Measurements from ENCODE around the gene ATP1A4. TPM values are rescaled to one million over a fixed set of nuclear protein-coding genes. Genes with fewer than 3 reads are reported as not detected.
A peak's percentile ranks its signal among the peaks of the same experiment; 100 is the strongest.

Gene ATP1A4
- total and polyA plus RNA-seq, 2 of the 8 experiments (the other 6 are each of a cell fraction or from before 2014, with no cell fraction given): 0.48 to 0.61 TPM

- Histone ChIP-seq H3K23ac (ENCODE audit: insufficient read length) (no peak overlapping the region), H2BK120ac (replicated peaks; ENCODE audit: low read depth, low read length) (no peak overlapping the region), H3K4me1 (replicated peaks in 1 of 4; ENCODE audit: control insufficient read depth in 3 of 4, insufficient read depth in 4 of 4, low read length in 3 of 4) (peaks cover 17 to 41% (median 20%) of the 10 kb centered on the region in 4 experiments), H3K9ac (replicated peaks in 1 of 4; ENCODE audit: extremely low read depth in 1 of 4, low read depth in 3 of 4, low read length in 3 of 4) (peak overlapping the region in 3 of 4 experiments; percentile 62 to 91 (median 65); a peak in 4 of 7 replicates), H4K8ac (ENCODE audit: extremely low read depth, insufficient read depth, low read length) (no peak overlapping the region), H2BK5ac (ENCODE audit: low read depth, low read length) (peak overlapping the region; percentile 86; the same call in 1 of the 2 replicates), H3K9me3 (ENCODE audit: insufficient read depth in 2 of 2, low read depth in 1 of 2, low read length in 1 of 2) (no peaks in the 10 kb centered on the region), H3K4ac (replicated peaks; ENCODE audit: insufficient read length, low read depth, low read length) (no peak overlapping the region), H2AFZ (ENCODE audit: low read length) (no peak overlapping the region), H3K79me2 (ENCODE audit: control insufficient read depth in 1 of 2, insufficient read depth in 2 of 2, low read length in 2 of 2) (peaks cover 8% of the 10 kb centered on the region in 2 experiments; a peak in 2 of 4 replicates), H4K20me1 (replicated peaks in 1 of 2; ENCODE audit: control insufficient read depth in 1 of 2, insufficient read depth in 2 of 2, low read length in 2 of 2) (peaks cover 0 to 13% of the 10 kb centered on the region in 2 experiments), H3K14ac (ENCODE audit: insufficient read length) (no peak overlapping the region), H2AK5ac (ENCODE audit: low read depth, low read length) (no peak overlapping the region), H4K5ac (ENCODE audit: insufficient read length, low read depth, low read length) (no peak overlapping the region), H2BK15ac (ENCODE audit: low read length) (0 out of 2 replicates have a peak overlapping the region, but pooled peaks have one; percentile 11), H3K56ac (replicated peaks; ENCODE audit: insufficient read length, low read depth, low read length) (peak overlapping the region; percentile 56), H3K27ac (ENCODE audit: low read depth, low read length) (no peak overlapping the region), H2BK12ac (ENCODE audit: low read depth, low read length) (peak overlapping the region; percentile 81; the same call in 1 of the 2 replicates), H3K27me3 (replicated peaks in 1 of 4; ENCODE audit: control insufficient read depth in 3 of 4, extremely low read depth in 1 of 4, insufficient read depth in 3 of 4, low read length in 3 of 4) (no peaks in the 10 kb centered on the region), H3K36me3 (ENCODE audit: control insufficient read depth in 2 of 4, insufficient read depth in 4 of 4, low read length in 3 of 4) (peaks cover 0 to 4% (median 0%) of the 10 kb centered on the region in 4 experiments; a peak in 2 of 8 replicates), H3K4me2 (ENCODE audit: insufficient read depth in 1 of 2, low read depth in 2 of 2, low read length in 2 of 2) (peak overlapping the region; percentile 93), H2BK20ac (ENCODE audit: low read length) (no peak overlapping the region), H3K23me2 (ENCODE audit: low read depth, low read length) (peaks cover 9% of the 10 kb centered on the region), H3K18ac (ENCODE audit: extremely low read depth, low read length) (no peak overlapping the region; the same call in 1 of the 2 replicates), H3K4me3 (ENCODE audit: extremely low read depth in 1 of 4, insufficient read depth in 2 of 4, low read depth in 3 of 4, low read length in 4 of 4) (peak overlapping the region; percentile 70 to 99 (median 86)), H3K79me1 (ENCODE audit: low read depth, low read length) (peaks cover 8% of the 10 kb centered on the region), H4K91ac (replicated peaks; ENCODE audit: insufficient read length, low read length) (no peak overlapping the region)
- DNase-seq (ENCODE audit: low read depth in 1 of 2, low spot score in 2 of 2): no peak
- ChIA-PET POLR2A (ENCODE audit: partially characterized antibody) (interaction anchor here (0.7 to 11.3 kb wide), 10 partner anchors 8 to 116 kb away, joined by 3 to 107 read pairs (median 4); partner anchors contain the start of genes CASQ1 and DCAF8), CTCF (ENCODE audit: partially characterized antibody) (interaction anchor here (1.1 to 20.4 kb wide), 5 partner anchors 14 to 105 kb away, joined by 3 to 257 read pairs (median 105); partner anchors contain the start of gene CASQ1)
- no peak for FAIRE-seq
- WGBS, 2 experiments (ENCODE audit: extremely low coverage in 1 of 2, insufficient coverage in 1 of 2, insufficient read length in 1 of 2, insufficient replicate concordance in 2 of 2, low coverage in 1 of 2, low lambda C conversion rate in 2 of 2, missing lambda C conversion rate in 1 of 2): 24% methylated on average over 9 of the region's 9 CpGs; no CpG with 5 or more reads in 1 of the 2 experiments
- TF ChIP-seq EP300 (IDR thresholded peaks at IDR 0.05; ENCODE audit: borderline replicate concordance in 1 of 2, low read depth in 2 of 2, low read length in 2 of 2) (no peak), BCL11A (IDR thresholded peaks at IDR 0.05; ENCODE audit: low read depth in 2 of 2, low read length in 2 of 2) (no peak), POLR2AphosphoS5 (IDR thresholded peaks at IDR 0.05; ENCODE audit: low read depth, low read length) (no peak), NANOG (IDR thresholded peaks at IDR 0.05; ENCODE audit: insufficient read depth, low read depth, low read length, poor library complexity, severe bottlenecking) (no peak), CREB1 (IDR thresholded peaks at IDR 0.05) (no peak), TEAD4 (IDR thresholded peaks at IDR 0.05; ENCODE audit: low read depth, low read length) (no peak), CTCF (IDR thresholded peaks at IDR 0.05; ENCODE audit: control extremely low read depth in 1 of 3, insufficient read depth in 1 of 3, low read depth in 1 of 3, low read length in 3 of 3) (no peak), RXRA (IDR thresholded peaks at IDR 0.05; ENCODE audit: insufficient read depth, low read depth, low read length) (no peak), POLR2A (IDR thresholded peaks at IDR 0.05; ENCODE audit: control extremely low read depth in 1 of 2, low read depth in 2 of 2, low read length in 2 of 2) (no peak), MAX (IDR thresholded peaks at IDR 0.05) (no peak), ASH2L (IDR thresholded peaks at IDR 0.05; ENCODE audit: low read length) (no peak)
These were observed 54.6 kb downstream of the ATP1A4 start for GRCh38 chr1:160206036-160206389.
